SK-N-SH treated with all-trans-retinoic acid at 6 μM for 48 hours (cell line): ENCODE measurements around the gene ADO.

Source experiments
- ATAC-seq: fragments of 200-7000 bp; cut with Tn5 transposase; 3 replicates; pipeline ENCODE4 v1.9.1; 2020; ENCODE audit warnings: mild to moderate bottlenecking, moderate library complexity
- ARNTL ChIP-seq: fragments of 450-650 bp; formaldehyde crosslinking; IDR thresholded peaks from 2 replicates; pipeline ENCODE4 v1.5.0; 2020; ENCODE audit warnings: low read depth, mild to moderate bottlenecking, moderate library complexity, borderline replicate concordance
- CSDC2 ChIP-seq: fragments of 250-450 bp; sonication (Bioruptor Pico); IDR thresholded peaks from 2 replicates; pipeline ENCODE4 v1.5.0; 2020; ENCODE audit warnings: mild to moderate bottlenecking, moderate library complexity
- ESRRG ChIP-seq: fragments of 250-450 bp; sonication (Bioruptor Pico); IDR thresholded peaks from 2 replicates; pipeline ENCODE4 v1.6.1; 2021; ENCODE audit warnings: mild to moderate bottlenecking
- POU6F1 ChIP-seq: fragments of 250-450 bp; sonication (Bioruptor Pico); IDR thresholded peaks from 2 replicates; pipeline ENCODE4 v1.8.0; 2021; ENCODE audit warnings: low read depth, mild to moderate bottlenecking, moderate library complexity, borderline replicate concordance
- PPARA ChIP-seq: fragments of 250-450 bp; sonication (Bioruptor Pico); IDR thresholded peaks from 2 replicates; pipeline ENCODE4 v1.5.0; 2020; ENCODE audit warnings: mild to moderate bottlenecking, borderline replicate concordance
- RARB ChIP-seq: fragments of 250-450 bp; sonication (Bioruptor Pico); IDR thresholded peaks from 2 replicates; pipeline ENCODE4 v1.8.0; 2021; ENCODE audit warnings: mild to moderate bottlenecking, moderate library complexity
- TOX ChIP-seq: fragments of 250-450 bp; sonication (Bioruptor Pico); IDR thresholded peaks from 2 replicates; pipeline ENCODE4 v1.8.0; 2021; ENCODE audit warnings: mild to moderate bottlenecking, moderate library complexity, borderline replicate concordance
- TSHZ2 ChIP-seq: fragments of 250-450 bp; sonication (Bioruptor Pico); IDR thresholded peaks from 2 replicates; pipeline ENCODE4 v1.5.0; 2020; ENCODE audit warnings: mild to moderate bottlenecking, moderate library complexity
- ZC3H10 ChIP-seq: fragments of 250-450 bp; sonication (Bioruptor Pico); IDR thresholded peaks from 2 replicates; pipeline ENCODE4 v1.5.1; 2021; ENCODE audit warnings: mild to moderate bottlenecking, moderate library complexity
- ZFP3 ChIP-seq: fragments of 250-450 bp; sonication (Bioruptor Pico); IDR thresholded peaks from 2 replicates; pipeline ENCODE4 v1.5.0; 2020; ENCODE audit warnings: mild to moderate bottlenecking, moderate library complexity
- ZFP30 ChIP-seq: fragments of 450-650 bp; formaldehyde crosslinking; IDR thresholded peaks from 2 replicates; pipeline ENCODE4 v1.5.0; 2022; ENCODE audit warnings: mild to moderate bottlenecking, moderate library complexity
- ZNF565 ChIP-seq: fragments of 450-650 bp; formaldehyde crosslinking; conservative IDR thresholded peaks from 2 replicates; pipeline ENCODE4 v1.5.0; 2020; ENCODE audit warnings: low read depth, mild to moderate bottlenecking, moderate library complexity
- ZNF70 ChIP-seq: fragments of 450-650 bp; formaldehyde crosslinking; IDR thresholded peaks from 2 replicates; pipeline ENCODE4 v1.5.0; 2020; ENCODE audit warnings: mild to moderate bottlenecking, moderate library complexity
- ZNF8 ChIP-seq: fragments of 450-650 bp; formaldehyde crosslinking; IDR thresholded peaks from 2 replicates; pipeline ENCODE4 v1.5.0; 2020; ENCODE audit warnings: mild to moderate bottlenecking, moderate library complexity

ADO gene

DNA sequence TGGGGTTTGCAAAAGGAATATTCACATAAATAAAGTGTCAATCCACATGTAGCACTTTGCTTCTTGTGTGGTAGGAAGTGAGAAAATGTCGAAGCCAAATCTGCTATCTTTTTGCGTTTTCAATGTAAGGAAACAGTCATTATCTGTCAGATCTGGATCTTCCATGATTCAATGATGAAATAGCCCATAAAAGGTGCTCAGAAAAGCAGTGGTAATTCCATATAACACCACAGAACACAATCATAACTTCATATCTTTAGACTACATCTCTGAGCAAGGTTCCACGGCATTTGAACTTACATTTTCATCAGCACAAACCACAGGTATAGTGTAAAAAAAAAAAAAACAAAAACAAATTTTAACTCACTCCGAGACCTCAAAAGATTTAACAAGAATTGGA, 51.5 kb downstream of the ADO start:
- no peak for ATAC-seq
- no peak for TF ChIP-seq POU6F1 (CRISPR knock-in tag)
- TF ChIP-seq CSDC2 (CRISPR knock-in tag): no peak
- no peak for TF ChIP-seq ESRRG (CRISPR knock-in tag)
- TF ChIP-seq PPARA (CRISPR knock-in tag): no peak
- TF ChIP-seq ZFP30: no peak
- TF ChIP-seq ZNF70 (CRISPR knock-in tag): no peak
- no peak for TF ChIP-seq ZC3H10 (CRISPR knock-in tag)
- no peak for TF ChIP-seq ZFP3 (CRISPR knock-in tag)
- no peak for TF ChIP-seq TOX (CRISPR knock-in tag)
- TF ChIP-seq RARB (CRISPR knock-in tag): no peak
- no peak for TF ChIP-seq ZNF8 (CRISPR knock-in tag)
- TF ChIP-seq ARNTL (CRISPR knock-in tag): no peak
- no peak for TF ChIP-seq ZNF565
- no peak for TF ChIP-seq TSHZ2 (CRISPR knock-in tag)
